ENCODE measurements around the gene ANKDD1A.

ANKDD1A gene

DNA sequence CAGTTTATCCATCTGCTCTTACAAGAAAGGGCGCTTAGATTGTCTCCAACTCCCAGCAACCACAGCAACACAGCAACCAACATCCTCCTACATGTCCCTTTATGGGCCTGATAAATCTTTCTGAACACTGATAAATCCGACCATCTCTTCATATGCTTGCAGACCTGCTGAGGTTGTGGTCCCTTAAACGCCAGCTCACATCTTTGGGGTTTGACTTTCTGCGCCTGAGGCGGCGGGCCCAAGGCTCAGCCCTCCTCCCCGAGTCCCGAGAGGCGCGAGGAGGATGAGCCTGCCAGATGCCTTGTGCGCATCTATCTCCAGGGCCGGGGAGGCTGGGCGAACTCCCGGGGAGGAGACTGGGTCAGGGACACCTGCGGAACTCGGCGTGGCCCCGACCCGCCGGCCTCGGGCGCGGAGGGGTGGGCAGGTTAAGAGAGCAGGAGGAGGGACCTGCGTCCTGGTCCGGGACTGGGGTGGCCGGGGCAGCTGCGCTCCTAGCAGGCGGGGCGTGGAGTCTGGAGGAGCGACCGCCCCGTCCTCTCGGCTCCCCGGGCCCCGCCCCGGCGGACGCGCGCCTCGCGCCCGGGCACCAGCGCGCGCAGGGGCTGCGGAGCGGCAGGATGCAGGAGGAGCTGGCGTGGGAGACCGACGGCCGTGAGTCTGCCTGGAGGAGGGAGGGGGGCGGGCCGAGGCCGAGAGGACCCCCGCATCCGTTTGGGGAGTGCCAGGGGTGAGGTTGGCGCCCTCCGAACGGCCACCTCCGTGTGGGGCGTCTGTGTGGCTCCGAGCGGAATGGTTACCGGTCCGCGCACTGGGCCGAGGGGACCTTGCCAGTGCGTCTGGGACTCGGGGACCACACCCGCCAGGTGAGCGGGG lies at the start of gene ANKDD1A:
Gene ANKDD1A, plus strand, starts transcription at position 592 of the 876 bp plus-strand sequence. Its CDS starts 29 bp downstream, at position 621.
- H3K9ac ChIP-seq (ENCODE audit: low read length): peak within 1 kb of the TSS; percentile 39
- H3K36me3 ChIP-seq (ENCODE audit: control insufficient read depth, insufficient read depth, low read length): no peaks in the 10 kb centered on the region
- H3K4me1 ChIP-seq (ENCODE audit: control insufficient read depth, insufficient read depth, low read length): peaks cover 20% of the 10 kb centered on the region
- peaks cover 8% of the 10 kb centered on the region for H3K9me3 ChIP-seq (ENCODE audit: control insufficient read depth, insufficient read depth, low read depth, low read length)
- H3K4me3 ChIP-seq (ENCODE audit: low read depth, low read length): peak within 1 kb of the TSS; percentile 79
- peaks cover 36% of the 10 kb centered on the region for H3K27me3 ChIP-seq (ENCODE audit: control insufficient read depth, insufficient read depth, low read length)
- H3K27ac ChIP-seq (ENCODE audit: low read depth, low read length): no peak within 1 kb of the TSS

DNA sequence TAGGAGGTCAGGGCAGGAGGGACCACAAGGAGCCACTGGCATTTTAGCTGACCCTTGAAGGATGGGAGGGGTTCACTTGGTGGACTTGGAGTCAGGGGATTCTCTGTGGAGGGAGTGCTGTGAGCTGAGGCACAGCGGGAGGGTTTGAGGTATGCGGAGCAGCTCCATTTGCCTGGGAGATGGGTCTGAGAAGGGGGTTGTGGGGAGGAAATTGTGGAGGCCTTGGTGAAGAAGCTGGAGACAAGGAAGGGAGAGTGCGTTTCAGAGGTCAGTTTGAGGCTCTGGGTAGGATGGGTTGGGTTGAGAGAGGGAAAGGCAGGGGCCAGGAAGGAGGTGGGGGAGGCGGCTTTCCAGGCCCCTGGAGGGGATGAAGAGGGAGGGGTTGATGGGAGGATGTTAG lies 49.7 kb upstream of the ANKDD1A start:
- peaks cover 58% of the 10 kb centered on the region for H3K4me1 ChIP-seq (ENCODE audit: control insufficient read depth, insufficient read depth, low read length)
- H3K36me3 ChIP-seq (ENCODE audit: control insufficient read depth, insufficient read depth, low read length): peaks cover 72% of the 10 kb centered on the region
- peak overlapping the region; percentile 2 for H3K9ac ChIP-seq (ENCODE audit: low read length)
- H3K9me3 ChIP-seq (ENCODE audit: control insufficient read depth, insufficient read depth, low read depth, low read length): no peaks in the 10 kb centered on the region
- H3K4me3 ChIP-seq (ENCODE audit: low read depth, low read length): no peak overlapping the region
- H3K27me3 ChIP-seq (ENCODE audit: control insufficient read depth, insufficient read depth, low read length): no peaks in the 10 kb centered on the region
- H3K27ac ChIP-seq (ENCODE audit: low read depth, low read length): no peak overlapping the region

DNA sequence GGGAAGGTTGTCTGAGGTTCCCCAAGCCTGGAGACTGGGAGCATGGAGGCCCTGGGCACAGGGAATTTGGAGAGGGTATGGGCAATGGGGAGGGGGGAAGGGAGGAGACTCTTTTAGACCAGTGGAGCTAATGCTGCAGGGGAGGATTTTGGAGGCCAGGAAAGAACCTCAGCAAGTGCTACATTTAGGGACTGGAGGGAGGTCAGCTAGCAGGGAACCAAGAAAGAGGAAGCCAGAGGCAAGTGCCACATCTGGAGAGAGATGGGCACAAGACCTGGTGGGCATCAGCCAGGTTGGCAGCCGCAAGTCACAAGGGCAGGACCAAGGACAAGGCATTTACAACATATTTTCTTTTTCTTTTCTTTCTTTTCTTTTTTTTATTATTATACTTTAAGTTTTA lies 49.3 kb upstream of the ANKDD1A start:
- peaks cover 76% of the 10 kb centered on the region for H3K36me3 ChIP-seq (ENCODE audit: control insufficient read depth, insufficient read depth, low read length)
- no peaks in the 10 kb centered on the region for H3K9me3 ChIP-seq (ENCODE audit: control insufficient read depth, insufficient read depth, low read depth, low read length)
- no peak overlapping the region for H3K9ac ChIP-seq (ENCODE audit: low read length)
- H3K4me3 ChIP-seq (ENCODE audit: low read depth, low read length): no peak overlapping the region
- no peak overlapping the region for H3K27ac ChIP-seq (ENCODE audit: low read depth, low read length)
- H3K4me1 ChIP-seq (ENCODE audit: control insufficient read depth, insufficient read depth, low read length): peaks cover 56% of the 10 kb centered on the region
- no peaks in the 10 kb centered on the region for H3K27me3 ChIP-seq (ENCODE audit: control insufficient read depth, insufficient read depth, low read length)

DNA sequence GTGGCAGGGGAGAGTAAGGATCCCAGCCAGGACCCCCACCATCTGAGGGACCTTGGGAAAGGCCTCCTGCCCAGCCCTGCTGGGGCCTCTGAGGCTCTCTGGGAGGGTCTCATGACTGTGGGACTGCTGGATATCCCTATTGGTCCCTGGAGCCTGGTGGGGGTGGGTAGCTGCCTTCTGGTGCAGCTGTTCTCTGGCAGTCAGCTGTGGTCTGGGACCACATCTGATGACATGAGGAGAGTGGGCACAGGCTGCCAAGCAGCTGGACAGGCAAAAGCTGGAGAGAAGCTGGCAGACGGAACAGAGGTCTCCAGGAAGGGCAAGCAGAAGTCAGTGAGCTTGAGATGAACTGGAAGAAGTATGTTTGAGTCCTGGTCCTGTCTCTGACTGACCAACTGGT lies 47.6 kb upstream of the ANKDD1A start:
- peaks cover 65% of the 10 kb centered on the region for H3K36me3 ChIP-seq (ENCODE audit: control insufficient read depth, insufficient read depth, low read length)
- H3K27ac ChIP-seq (ENCODE audit: low read depth, low read length): no peak overlapping the region
- peaks cover 51% of the 10 kb centered on the region for H3K4me1 ChIP-seq (ENCODE audit: control insufficient read depth, insufficient read depth, low read length)
- no peak overlapping the region for H3K4me3 ChIP-seq (ENCODE audit: low read depth, low read length)
- H3K9me3 ChIP-seq (ENCODE audit: control insufficient read depth, insufficient read depth, low read depth, low read length): no peaks in the 10 kb centered on the region
- no peaks in the 10 kb centered on the region for H3K27me3 ChIP-seq (ENCODE audit: control insufficient read depth, insufficient read depth, low read length)
- H3K9ac ChIP-seq (ENCODE audit: low read length): no peak overlapping the region

DNA sequence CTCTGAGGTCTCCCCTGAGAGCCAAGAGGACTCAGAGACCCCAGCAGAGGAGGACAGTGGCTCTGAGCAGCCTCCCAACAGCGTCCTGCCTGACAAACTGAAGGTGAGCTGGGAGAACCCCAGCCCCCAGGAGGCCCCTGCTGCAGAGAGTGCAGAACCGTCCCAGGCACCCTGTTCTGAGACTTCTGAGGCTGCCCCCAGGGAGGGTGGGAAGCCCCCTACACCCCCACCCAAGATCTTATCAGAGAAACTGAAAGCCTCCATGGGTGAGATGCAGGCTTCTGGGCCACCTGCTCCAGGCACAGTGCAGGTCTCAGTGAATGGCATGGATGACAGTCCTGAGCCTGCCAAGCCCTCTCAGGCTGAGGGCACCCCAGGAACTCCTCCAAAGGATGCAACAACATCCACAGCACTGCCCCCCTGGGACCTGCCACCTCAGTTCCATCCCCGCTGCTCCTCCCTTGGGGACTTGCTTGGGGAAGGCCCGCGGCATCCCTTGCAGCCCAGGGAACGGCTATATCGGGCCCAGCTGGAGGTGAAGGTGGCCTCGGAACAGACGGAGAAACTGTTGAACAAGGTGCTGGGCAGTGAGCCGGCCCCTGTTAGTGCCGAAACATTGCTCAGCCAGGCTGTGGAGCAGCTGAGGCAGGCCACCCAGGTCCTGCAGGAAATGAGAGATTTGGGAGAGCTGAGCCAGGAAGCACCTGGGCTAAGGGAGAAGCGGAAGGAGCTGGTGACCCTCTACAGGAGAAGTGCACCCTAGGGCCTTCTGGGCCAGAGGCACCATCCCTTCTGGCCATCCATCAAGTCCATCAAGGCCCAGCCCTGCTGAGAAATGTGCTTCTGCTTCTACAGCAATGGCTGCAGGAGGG lies 46.3 kb upstream of the ANKDD1A start:
- Histone ChIP-seq H3K4me3 (ENCODE audit: low read depth, low read length) (no peak overlapping the region), H3K9ac (ENCODE audit: low read length) (no peak overlapping the region), H3K36me3 (ENCODE audit: control insufficient read depth, insufficient read depth, low read length) (peaks cover 52% of the 10 kb centered on the region), H3K27me3 (ENCODE audit: control insufficient read depth, insufficient read depth, low read length) (no peaks in the 10 kb centered on the region), H3K27ac (ENCODE audit: low read depth, low read length) (peak overlapping the region; percentile 21; the same call in 1 of the 2 replicates), H3K4me1 (ENCODE audit: control insufficient read depth, insufficient read depth, low read length) (peaks cover 48% of the 10 kb centered on the region), H3K9me3 (ENCODE audit: control insufficient read depth, insufficient read depth, low read depth, low read length) (no peaks in the 10 kb centered on the region)

DNA sequence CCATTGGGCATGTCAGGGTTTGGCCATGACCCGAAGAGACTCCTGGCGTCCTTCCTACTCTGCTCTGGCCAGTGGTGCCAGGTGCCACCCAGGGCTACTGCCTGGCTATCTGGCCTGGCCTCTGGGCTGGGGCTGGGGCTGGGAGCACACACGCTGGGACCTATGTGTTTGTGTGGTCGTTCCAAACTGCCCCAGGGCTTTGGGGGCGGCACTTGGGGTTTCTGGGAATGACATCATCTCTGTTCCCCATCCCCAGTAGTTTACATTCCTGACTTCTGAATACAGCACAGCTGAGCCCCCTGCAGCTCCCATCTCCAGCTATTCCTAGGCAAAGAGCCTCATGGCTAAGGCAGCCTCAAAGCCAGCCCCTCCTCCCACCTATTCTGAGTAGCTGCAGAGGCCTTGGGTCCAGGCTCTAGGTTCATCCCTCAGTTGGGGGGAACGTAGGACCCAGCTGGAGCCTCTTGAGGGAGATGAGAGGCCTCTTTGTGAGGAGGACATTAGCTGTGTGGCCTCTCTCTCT lies 45.6 kb upstream of the ANKDD1A start:
- Histone ChIP-seq H3K27me3 (ENCODE audit: control insufficient read depth, insufficient read depth, low read length) (no peaks in the 10 kb centered on the region), H3K27ac (ENCODE audit: low read depth, low read length) (peak overlapping the region; percentile 21), H3K36me3 (ENCODE audit: control insufficient read depth, insufficient read depth, low read length) (peaks cover 45% of the 10 kb centered on the region)

DNA sequence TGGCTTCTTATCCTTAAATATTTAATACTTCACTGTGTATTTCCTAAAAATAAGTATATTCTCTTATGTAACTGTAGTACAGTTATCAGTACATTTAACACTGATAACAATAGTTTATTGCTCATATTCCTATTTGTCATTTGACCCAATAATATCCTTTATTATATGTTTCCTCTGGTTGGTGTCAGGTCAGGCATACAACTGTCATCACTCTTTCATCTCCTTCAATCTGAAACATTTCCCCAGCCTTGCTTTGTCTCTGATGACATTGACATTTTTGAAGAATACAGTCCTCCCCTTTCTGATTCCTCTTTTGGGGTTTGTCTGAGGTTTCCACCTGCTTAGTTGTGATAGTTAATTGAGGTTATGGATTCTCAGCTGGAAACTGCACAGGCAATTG lies 42.2 kb upstream of the ANKDD1A start:
- Histone ChIP-seq H3K27ac (ENCODE audit: low read depth, low read length) (no peak overlapping the region), H3K4me3 (ENCODE audit: low read depth, low read length) (no peak overlapping the region), H3K36me3 (ENCODE audit: control insufficient read depth, insufficient read depth, low read length) (peaks cover 28% of the 10 kb centered on the region), H3K9me3 (ENCODE audit: control insufficient read depth, insufficient read depth, low read depth, low read length) (no peaks in the 10 kb centered on the region), H3K9ac (ENCODE audit: low read length) (no peak overlapping the region), H3K27me3 (ENCODE audit: control insufficient read depth, insufficient read depth, low read length) (no peaks in the 10 kb centered on the region), H3K4me1 (ENCODE audit: control insufficient read depth, insufficient read depth, low read length) (peaks cover 42% of the 10 kb centered on the region)

More for the DNA sequence above, 45.6 kb upstream of the ANKDD1A start:
- no peak overlapping the region for H3K4me3 ChIP-seq (ENCODE audit: low read depth, low read length)
- H3K4me1 ChIP-seq (ENCODE audit: control insufficient read depth, insufficient read depth, low read length): peaks cover 42% of the 10 kb centered on the region
- no peaks in the 10 kb centered on the region for H3K9me3 ChIP-seq (ENCODE audit: control insufficient read depth, insufficient read depth, low read depth, low read length)
- H3K9ac ChIP-seq (ENCODE audit: low read length): no peak overlapping the region

DNA sequence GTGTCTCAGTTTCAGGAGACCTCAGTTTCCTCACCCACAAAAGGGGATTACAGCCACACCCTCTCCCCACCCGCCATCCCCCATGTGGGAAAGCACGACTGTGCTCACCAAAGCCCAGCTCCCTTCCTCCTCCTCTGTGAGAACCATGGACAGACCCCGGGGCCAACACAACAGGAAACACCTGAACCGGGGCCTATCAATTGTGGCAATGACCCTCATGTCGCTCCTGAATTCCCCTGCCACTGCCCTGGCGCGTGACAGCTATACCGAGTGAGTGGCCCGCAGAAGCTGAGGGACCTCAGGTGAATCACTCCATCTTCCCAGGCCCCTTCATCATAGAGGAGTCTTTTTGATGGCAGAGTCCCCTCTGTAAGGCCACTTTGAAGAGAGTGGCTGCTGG lies 41.3 kb upstream of the ANKDD1A start:
- Histone ChIP-seq H3K9me3 (ENCODE audit: control insufficient read depth, insufficient read depth, low read depth, low read length) (no peaks in the 10 kb centered on the region), H3K27me3 (ENCODE audit: control insufficient read depth, insufficient read depth, low read length) (no peaks in the 10 kb centered on the region), H3K4me3 (ENCODE audit: low read depth, low read length) (no peak overlapping the region), H3K36me3 (ENCODE audit: control insufficient read depth, insufficient read depth, low read length) (peaks cover 19% of the 10 kb centered on the region), H3K4me1 (ENCODE audit: control insufficient read depth, insufficient read depth, low read length) (peaks cover 48% of the 10 kb centered on the region), H3K27ac (ENCODE audit: low read depth, low read length) (no peak overlapping the region), H3K9ac (ENCODE audit: low read length) (no peak overlapping the region)

DNA sequence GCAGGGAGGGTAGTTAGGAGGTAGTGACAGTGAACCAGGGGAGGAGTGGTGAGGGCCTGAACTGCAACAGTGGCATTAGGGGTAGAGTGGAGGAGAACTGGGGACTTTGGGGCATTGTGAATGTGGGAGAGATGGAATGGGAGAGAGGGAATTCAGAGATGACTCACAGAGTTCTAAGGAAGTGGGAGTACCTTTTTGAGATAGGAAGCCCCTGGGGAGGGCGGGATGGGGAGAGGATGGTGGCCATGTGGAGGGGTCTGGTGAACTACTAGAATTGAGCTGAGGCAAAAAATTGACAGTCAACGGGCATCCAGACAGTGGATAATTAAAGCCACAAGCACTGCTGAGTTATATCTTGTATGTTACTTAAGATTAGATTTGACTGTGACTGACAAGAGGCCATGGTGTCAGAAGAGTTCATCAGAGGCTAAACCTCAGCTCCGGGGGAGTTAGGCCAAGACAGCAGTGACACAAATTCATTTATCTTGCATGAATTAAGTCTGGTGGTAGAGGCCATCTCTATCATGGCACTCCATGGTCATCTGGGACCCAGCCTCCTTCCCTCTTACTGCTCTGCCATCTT lies 36.0 kb upstream of the ANKDD1A start:
- no peak overlapping the region for H3K27ac ChIP-seq (ENCODE audit: low read depth, low read length)
- no peak overlapping the region for H3K9ac ChIP-seq (ENCODE audit: low read length)
- H3K9me3 ChIP-seq (ENCODE audit: control insufficient read depth, insufficient read depth, low read depth, low read length): no peaks in the 10 kb centered on the region
- H3K36me3 ChIP-seq (ENCODE audit: control insufficient read depth, insufficient read depth, low read length): no peaks in the 10 kb centered on the region
- no peaks in the 10 kb centered on the region for H3K27me3 ChIP-seq (ENCODE audit: control insufficient read depth, insufficient read depth, low read length)
- H3K4me1 ChIP-seq (ENCODE audit: control insufficient read depth, insufficient read depth, low read length): peaks cover 37% of the 10 kb centered on the region
- no peak overlapping the region for H3K4me3 ChIP-seq (ENCODE audit: low read depth, low read length)

DNA sequence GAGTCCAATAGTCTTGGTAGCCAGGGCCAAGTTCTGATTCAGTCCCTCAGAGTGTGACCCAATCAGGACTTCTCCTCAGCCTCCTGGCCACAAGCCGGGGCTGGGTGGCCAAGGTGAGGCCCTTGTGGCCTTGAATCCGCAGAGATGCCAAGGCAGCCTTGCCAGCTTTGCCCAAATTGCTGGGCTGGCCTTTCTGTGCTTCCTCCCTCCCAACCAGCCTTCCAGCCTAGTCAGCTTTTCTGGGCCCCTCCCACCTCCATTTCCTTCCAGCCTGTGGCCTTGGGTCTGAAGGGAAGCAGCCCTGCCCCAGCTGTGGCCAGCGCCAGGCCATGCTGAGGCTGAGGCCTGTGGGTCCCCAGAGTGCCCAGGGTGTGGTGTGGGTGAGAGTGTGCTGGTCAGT lies 34.3 kb upstream of the ANKDD1A start:
- H3K9ac ChIP-seq (ENCODE audit: low read length): no peak overlapping the region
- no peaks in the 10 kb centered on the region for H3K9me3 ChIP-seq (ENCODE audit: control insufficient read depth, insufficient read depth, low read depth, low read length)
- H3K4me1 ChIP-seq (ENCODE audit: control insufficient read depth, insufficient read depth, low read length): peaks cover 38% of the 10 kb centered on the region
- no peak overlapping the region for H3K27ac ChIP-seq (ENCODE audit: low read depth, low read length)
- H3K4me3 ChIP-seq (ENCODE audit: low read depth, low read length): no peak overlapping the region
- no peaks in the 10 kb centered on the region for H3K27me3 ChIP-seq (ENCODE audit: control insufficient read depth, insufficient read depth, low read length)
- no peaks in the 10 kb centered on the region for H3K36me3 ChIP-seq (ENCODE audit: control insufficient read depth, insufficient read depth, low read length)
